Neural cell (in vitro differentiated cells): ENCODE results near the gene ANKRD52. TPM values are rescaled to one million over a fixed set of nuclear protein-coding genes. Genes with fewer than 3 reads are reported as not detected.
A peak's percentile ranks its signal among the peaks of the same experiment; 100 is the strongest.

Experiments used
- H2AFZ ChIP-seq: fragments of 200-600, 300-800 bp; sonication (generic), shearing (Covaris generic); 2 replicates; pipeline ENCODE4 v1.6.0; 2014; ENCODE audit warnings: low read depth, mild to moderate bottlenecking, antibody characterized with exemption, low read length, moderate library complexity
- H3F3A ChIP-seq: fragments of 200-600 bp; shearing (Covaris generic); 2 replicates; pipeline ENCODE4 v1.6.1; 2016; ENCODE audit warnings: mild to moderate bottlenecking, moderate library complexity, mixed read lengths, antibody characterized with exemption, low read length; ENCODE audit not compliant: insufficient read depth, poor library complexity, severe bottlenecking
- H3K27ac ChIP-seq: fragments of 200-600, 300-800 bp; sonication (generic), shearing (Covaris generic); 2 replicates; pipeline ENCODE4 v1.5.1; 2014; ENCODE audit warnings: mild to moderate bottlenecking, low read length, moderate library complexity
- H3K27me3 ChIP-seq: fragments of 300-800, 200-600 bp; sonication (generic), shearing (Covaris generic); 2 replicates; pipeline ENCODE4 v1.6.0; 2014; ENCODE audit warnings: mild to moderate bottlenecking, low read depth, low read length, moderate library complexity; ENCODE audit not compliant: insufficient read depth
- H3K36me3 ChIP-seq: fragments of 300-800, 200-600 bp; sonication (generic), shearing (Covaris generic); 2 replicates; pipeline ENCODE4 v1.5.1; 2014; ENCODE audit warnings: mild to moderate bottlenecking, antibody characterized with exemption, low read length, moderate library complexity; ENCODE audit not compliant: insufficient read depth
- H3K4me2 ChIP-seq: fragments of 300-800, 200-600 bp; sonication (generic), shearing (Covaris generic); 2 replicates; pipeline ENCODE4 v1.6.0; 2014; ENCODE audit warnings: mild to moderate bottlenecking, low read length
- H3K4me3 ChIP-seq: fragments of 300-800, 200-600 bp; sonication (generic), shearing (Covaris generic); 2 replicates; pipeline ENCODE4 v1.5.1; 2014; ENCODE audit warnings: mild to moderate bottlenecking, low read length, moderate library complexity
- H3K79me2 ChIP-seq: fragments of 200-600 bp; shearing (Covaris generic); replicated peaks from 2 replicates; pipeline ENCODE4 v1.6.0; 2014; ENCODE audit warnings: mild to moderate bottlenecking, low read length, moderate library complexity; ENCODE audit not compliant: insufficient read depth
- H3K9ac ChIP-seq: fragments of 300-800, 200-600 bp; sonication (generic), shearing (Covaris generic); 2 replicates; pipeline ENCODE4 v1.6.1; 2016; ENCODE audit warnings: mild to moderate bottlenecking, low read length, mixed read lengths
- H3K9me2 ChIP-seq: fragments of 200-600 bp; shearing (Covaris generic); 2 replicates; pipeline ENCODE4 v1.6.1; 2016; ENCODE audit warnings: mild to moderate bottlenecking, low read length, mixed read lengths; ENCODE audit not compliant: insufficient read depth
- H3K9me3 ChIP-seq: fragments of 200-600, 300-800 bp; sonication (generic), shearing (Covaris generic); 2 replicates; pipeline ENCODE4 v1.6.1; 2016; ENCODE audit warnings: mild to moderate bottlenecking, mixed run types, low read length, moderate library complexity, mixed read lengths
- H4K20me1 ChIP-seq: fragments of 200-600 bp; shearing (Covaris generic); 2 replicates; pipeline ENCODE4 v1.6.1; 2016; ENCODE audit warnings: mild to moderate bottlenecking, mixed run types; ENCODE audit not compliant: insufficient read depth
- EP300 ChIP-seq: fragments of 450-650 bp; conservative IDR thresholded peaks from 2 replicates; pipeline ENCODE4 v1.6.1; 2014; ENCODE audit warnings: antibody characterized with exemption, mild to moderate bottlenecking, moderate library complexity; ENCODE audit not compliant: poor library complexity, severe bottlenecking
- EZH2 ChIP-seq: fragments of 200-600, 300-800 bp; shearing (Covaris generic), sonication (generic); IDR thresholded peaks from 2 replicates; pipeline ENCODE4 v1.6.1; 2014; ENCODE audit warnings: antibody characterized with exemption, low read length, borderline replicate concordance, mild to moderate bottlenecking; ENCODE audit not compliant: insufficient read depth, poor library complexity, severe bottlenecking
- MXI1 ChIP-seq: fragments of 450-650 bp; conservative IDR thresholded peaks from 2 replicates; pipeline ENCODE4 v1.6.1; 2014; ENCODE audit warnings: antibody characterized with exemption, mild to moderate bottlenecking; ENCODE audit not compliant: poor library complexity, severe bottlenecking
- POLR2AphosphoS5 ChIP-seq: IDR thresholded peaks from 2 replicates; pipeline ENCODE4 v1.6.1; 2012
- RAD21 ChIP-seq: fragments of 450-650 bp; conservative IDR thresholded peaks from 2 replicates; pipeline ENCODE4 v1.6.1; 2014; ENCODE audit warnings: antibody characterized with exemption, mild to moderate bottlenecking, moderate library complexity
- SMC3 ChIP-seq: fragments of 450-650 bp; conservative IDR thresholded peaks from 2 replicates; pipeline ENCODE4 v1.6.1; 2014; ENCODE audit warnings: antibody characterized with exemption, mild to moderate bottlenecking, moderate library complexity; ENCODE audit not compliant: poor library complexity
- TAF1 ChIP-seq: IDR thresholded peaks from 2 replicates; pipeline ENCODE4 v1.6.1; 2012; ENCODE audit warnings: low read depth
- polyA plus RNA-seq: library from polyadenylated mRNA; depleted of rRNA; stranded (reverse); fragments of >200 nt; gene quantifications from 2 replicates; pipeline ENCODE4 v1.2.3, GENCODE V29; 2014
- TF ChIP-seq, protein P1 (sequence below): IDR thresholded peaks from 2 replicates; pipeline ENCODE4 v1.6.1; 2012; ENCODE audit warnings: borderline replicate concordance
- TF ChIP-seq, protein P2 (sequence below): fragments of 450-650 bp; IDR thresholded peaks from 2 replicates; pipeline ENCODE4 v1.5.1; 2014; ENCODE audit warnings: antibody characterized with exemption, mild to moderate bottlenecking, moderate library complexity; ENCODE audit not compliant: poor library complexity, severe bottlenecking

ANKRD52 gene
- polyA plus RNA-seq, 1 donor from 2014 or later: 7.3 TPM

DNA sequence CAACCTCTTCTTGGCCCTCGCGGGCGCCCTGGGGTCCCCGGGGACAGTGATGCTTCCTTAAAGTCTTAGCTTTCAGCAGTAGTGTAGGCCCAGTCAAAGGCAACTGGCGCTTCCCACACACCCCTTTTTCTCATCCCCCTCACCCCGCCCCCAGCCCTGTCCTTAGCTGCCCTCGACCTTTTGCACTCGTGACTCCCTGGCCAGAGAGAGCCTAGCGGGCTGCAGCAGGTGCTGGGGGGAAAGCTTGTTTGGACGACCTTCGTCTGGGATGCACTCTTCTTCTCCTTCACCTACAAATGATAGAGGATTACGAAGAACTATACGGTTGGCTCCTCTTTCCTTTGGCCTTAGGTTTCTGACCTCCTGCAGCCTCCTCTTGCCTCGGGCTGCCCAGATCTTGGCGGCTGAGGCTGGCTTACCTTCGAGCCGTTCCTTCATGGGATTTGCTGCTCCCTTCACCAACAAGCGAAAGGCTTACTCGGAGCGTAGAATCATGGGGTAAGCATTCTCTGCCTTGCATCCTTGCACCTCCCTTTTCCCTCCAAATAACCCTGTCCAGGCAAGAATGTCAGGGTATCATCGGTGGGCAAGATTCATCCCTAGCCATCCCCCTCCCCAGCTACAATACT, 9.4 kb upstream of the ANKRD52 start:
- TF ChIP-seq MXI1: no peak
- TF ChIP-seq, protein P1, sequence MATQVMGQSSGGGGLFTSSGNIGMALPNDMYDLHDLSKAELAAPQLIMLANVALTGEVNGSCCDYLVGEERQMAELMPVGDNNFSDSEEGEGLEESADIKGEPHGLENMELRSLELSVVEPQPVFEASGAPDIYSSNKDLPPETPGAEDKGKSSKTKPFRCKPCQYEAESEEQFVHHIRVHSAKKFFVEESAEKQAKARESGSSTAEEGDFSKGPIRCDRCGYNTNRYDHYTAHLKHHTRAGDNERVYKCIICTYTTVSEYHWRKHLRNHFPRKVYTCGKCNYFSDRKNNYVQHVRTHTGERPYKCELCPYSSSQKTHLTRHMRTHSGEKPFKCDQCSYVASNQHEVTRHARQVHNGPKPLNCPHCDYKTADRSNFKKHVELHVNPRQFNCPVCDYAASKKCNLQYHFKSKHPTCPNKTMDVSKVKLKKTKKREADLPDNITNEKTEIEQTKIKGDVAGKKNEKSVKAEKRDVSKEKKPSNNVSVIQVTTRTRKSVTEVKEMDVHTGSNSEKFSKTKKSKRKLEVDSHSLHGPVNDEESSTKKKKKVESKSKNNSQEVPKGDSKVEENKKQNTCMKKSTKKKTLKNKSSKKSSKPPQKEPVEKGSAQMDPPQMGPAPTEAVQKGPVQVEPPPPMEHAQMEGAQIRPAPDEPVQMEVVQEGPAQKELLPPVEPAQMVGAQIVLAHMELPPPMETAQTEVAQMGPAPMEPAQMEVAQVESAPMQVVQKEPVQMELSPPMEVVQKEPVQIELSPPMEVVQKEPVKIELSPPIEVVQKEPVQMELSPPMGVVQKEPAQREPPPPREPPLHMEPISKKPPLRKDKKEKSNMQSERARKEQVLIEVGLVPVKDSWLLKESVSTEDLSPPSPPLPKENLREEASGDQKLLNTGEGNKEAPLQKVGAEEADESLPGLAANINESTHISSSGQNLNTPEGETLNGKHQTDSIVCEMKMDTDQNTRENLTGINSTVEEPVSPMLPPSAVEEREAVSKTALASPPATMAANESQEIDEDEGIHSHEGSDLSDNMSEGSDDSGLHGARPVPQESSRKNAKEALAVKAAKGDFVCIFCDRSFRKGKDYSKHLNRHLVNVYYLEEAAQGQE: no peak
- no peak for TF ChIP-seq SMC3
- TF ChIP-seq EP300: no peak
- TF ChIP-seq RAD21: no peak
- TF ChIP-seq POLR2AphosphoS5: no peak
- no peak for TF ChIP-seq EZH2
- TF ChIP-seq, protein P2, sequence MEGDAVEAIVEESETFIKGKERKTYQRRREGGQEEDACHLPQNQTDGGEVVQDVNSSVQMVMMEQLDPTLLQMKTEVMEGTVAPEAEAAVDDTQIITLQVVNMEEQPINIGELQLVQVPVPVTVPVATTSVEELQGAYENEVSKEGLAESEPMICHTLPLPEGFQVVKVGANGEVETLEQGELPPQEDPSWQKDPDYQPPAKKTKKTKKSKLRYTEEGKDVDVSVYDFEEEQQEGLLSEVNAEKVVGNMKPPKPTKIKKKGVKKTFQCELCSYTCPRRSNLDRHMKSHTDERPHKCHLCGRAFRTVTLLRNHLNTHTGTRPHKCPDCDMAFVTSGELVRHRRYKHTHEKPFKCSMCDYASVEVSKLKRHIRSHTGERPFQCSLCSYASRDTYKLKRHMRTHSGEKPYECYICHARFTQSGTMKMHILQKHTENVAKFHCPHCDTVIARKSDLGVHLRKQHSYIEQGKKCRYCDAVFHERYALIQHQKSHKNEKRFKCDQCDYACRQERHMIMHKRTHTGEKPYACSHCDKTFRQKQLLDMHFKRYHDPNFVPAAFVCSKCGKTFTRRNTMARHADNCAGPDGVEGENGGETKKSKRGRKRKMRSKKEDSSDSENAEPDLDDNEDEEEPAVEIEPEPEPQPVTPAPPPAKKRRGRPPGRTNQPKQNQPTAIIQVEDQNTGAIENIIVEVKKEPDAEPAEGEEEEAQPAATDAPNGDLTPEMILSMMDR: no peak
- TF ChIP-seq TAF1: no peak
- peak overlapping the region; percentile 40 for H2AFZ ChIP-seq
- H3K4me3 ChIP-seq: peak overlapping the region; percentile 83
- H3K9me2 ChIP-seq: no peaks in the 10 kb centered on the region
- peak overlapping the region; percentile 44 for H3K4me2 ChIP-seq
- no peaks in the 10 kb centered on the region for H3K27me3 ChIP-seq
- peak overlapping the region; percentile 20 for H3K27ac ChIP-seq
- no peaks in the 10 kb centered on the region for H4K20me1 ChIP-seq
- H3K36me3 ChIP-seq: no peaks in the 10 kb centered on the region
- H3K79me2 ChIP-seq: no peaks in the 10 kb centered on the region
- peak overlapping the region; percentile 80 for H3K9ac ChIP-seq
- H3F3A ChIP-seq: no peaks in the 10 kb centered on the region
- no peaks in the 10 kb centered on the region for H3K9me3 ChIP-seq

DNA sequence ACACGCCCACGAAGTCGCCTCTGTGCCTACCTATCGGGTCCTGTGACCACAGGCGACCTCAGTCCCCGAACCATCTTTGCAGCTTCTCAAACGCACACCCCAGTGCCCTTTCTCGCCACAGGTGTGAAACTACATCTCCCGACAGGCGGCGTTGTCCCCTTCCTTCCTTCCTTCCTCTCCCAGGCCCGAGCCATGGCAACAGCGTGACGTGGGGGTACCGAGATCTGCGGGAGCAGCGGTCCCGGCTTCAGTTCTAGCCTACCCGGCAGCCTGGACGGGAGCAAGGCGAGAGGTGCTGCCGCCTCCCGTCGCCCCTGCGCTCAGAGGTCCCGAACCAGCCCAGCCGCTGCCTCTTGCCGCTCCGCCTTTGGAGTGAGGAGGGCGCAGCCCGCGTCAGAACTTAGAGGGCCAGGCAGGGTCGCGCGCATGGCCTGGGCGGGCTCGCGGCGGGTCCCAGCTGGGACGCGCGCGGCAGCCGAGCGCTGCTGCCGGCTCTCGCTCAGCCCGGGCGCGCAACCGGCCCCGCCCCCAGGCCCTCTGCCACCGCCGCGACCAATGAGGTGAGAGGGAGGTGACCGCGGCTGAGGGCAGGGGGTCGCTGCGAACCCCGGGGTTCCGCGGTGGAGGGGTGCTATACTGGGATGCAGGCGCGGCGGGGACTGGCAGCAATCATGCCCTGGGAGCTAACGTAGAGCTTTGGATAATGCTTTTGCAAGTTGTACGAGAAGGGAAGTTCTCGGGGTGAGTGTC, 8.7 kb upstream of the ANKRD52 start, which contains the start of gene COQ10A:
COQ10A (plus strand) TSS at position 250 of the 750 bp plus-strand sequence; CDS start at position 427, 177 bp downstream.
- H3K4me2 ChIP-seq: peak within 1 kb of the TSS; percentile 63
- no peaks in the 10 kb centered on the region for H3K79me2 ChIP-seq
- H3K9ac ChIP-seq: peak within 1 kb of the TSS; percentile 80
- no peaks in the 10 kb centered on the region for H3K9me3 ChIP-seq
- H3K27me3 ChIP-seq: no peaks in the 10 kb centered on the region
- H3F3A ChIP-seq: no peaks in the 10 kb centered on the region
- TF ChIP-seq TAF1 (peak; percentile 43), RAD21 (peak; percentile 53), POLR2AphosphoS5 (peak; percentile 88), EP300 (peak; percentile 74), SMC3 (peak; percentile 66), EZH2 (no peak), MXI1 (peak; percentile 91)
- TF ChIP-seq, protein P1: peak; percentile 72
- TF ChIP-seq, protein P2: peak; percentile 90
- H3K36me3 ChIP-seq: no peaks in the 10 kb centered on the region
- peak within 1 kb of the TSS; percentile 83 for H3K4me3 ChIP-seq
- H3K27ac ChIP-seq: peak within 1 kb of the TSS; percentile 80
- peak within 1 kb of the TSS; percentile 89 for H2AFZ ChIP-seq
- H3K9me2 ChIP-seq: no peaks in the 10 kb centered on the region
- no peaks in the 10 kb centered on the region for H4K20me1 ChIP-seq
